ENCODE measurements around the gene TRMT2A. TPM values are rescaled to one million over a fixed set of nuclear protein-coding genes. Genes with fewer than 3 reads are reported as not detected.
A peak's percentile ranks its signal among the peaks of the same experiment; 100 is the strongest.

TRMT2A gene
- total RNA-seq, 1 donor from 2014 or later, result 21.9 TPM

GRCh38 chr22:20137671-20138416 lies 20.8 kb upstream of the TRMT2A start:
- peak; percentile 76 for ATAC-seq (ENCODE audit: poor library complexity)
- DNase-seq, result peak; percentile 76
- intact Hi-C loops (cut with DNase I), result no loop called here

- no peak for ATAC-seq (ENCODE audit: poor library complexity)
- no peak for DNase-seq
- intact Hi-C loops (cut with DNase I), result no loop called here
These were observed 20.1 kb upstream of the TRMT2A start for GRCh38 chr22:20137113-20137512.

DNA sequence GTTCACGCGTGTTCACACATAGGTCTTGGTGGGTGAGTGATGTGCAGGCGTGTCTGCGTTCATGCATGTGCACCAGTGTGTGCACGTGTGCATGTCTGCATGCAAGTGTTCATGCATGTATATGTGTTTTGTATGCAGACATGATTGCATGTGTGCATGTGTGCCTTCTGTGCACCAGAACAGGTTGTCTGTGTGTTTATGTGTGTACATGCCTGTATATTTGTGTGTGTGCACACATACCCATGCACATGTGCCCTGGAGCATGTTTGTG lies 19.5 kb upstream of the TRMT2A start:
- no peak for ATAC-seq (ENCODE audit: poor library complexity)
- no peak for DNase-seq
- intact Hi-C loops (cut with DNase I), result no loop called here

- ATAC-seq (ENCODE audit: poor library complexity) (no peak), DNase-seq (no peak)
- intact Hi-C loops (cut with DNase I), result no loop called here
These were observed 19.0 kb upstream of the TRMT2A start for GRCh38 chr22:20135806-20136602.

DNA sequence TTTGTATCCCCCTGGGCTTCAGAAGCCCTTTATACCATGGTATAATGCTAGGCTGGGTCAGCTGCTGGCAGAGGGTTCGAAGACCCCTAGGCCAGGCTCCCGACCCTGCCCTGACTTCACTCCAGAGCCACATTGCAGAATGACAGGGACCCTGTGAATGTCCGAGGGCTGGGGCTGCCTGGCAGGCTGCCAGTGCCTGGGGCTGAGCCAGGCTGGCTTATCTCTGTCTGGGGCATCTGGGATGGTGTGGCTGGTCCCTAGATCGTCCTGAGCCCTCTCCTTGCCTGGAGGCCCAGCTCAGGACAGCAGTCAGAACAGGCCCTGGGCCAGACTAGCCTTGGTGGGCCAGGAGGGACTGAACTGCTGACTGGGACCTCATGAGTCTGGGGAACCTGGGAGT lies 18.2 kb upstream of the TRMT2A start:
- ATAC-seq (ENCODE audit: poor library complexity), result no peak
- DNase-seq, result no peak
- intact Hi-C loops (cut with DNase I), result no loop called here

DNA sequence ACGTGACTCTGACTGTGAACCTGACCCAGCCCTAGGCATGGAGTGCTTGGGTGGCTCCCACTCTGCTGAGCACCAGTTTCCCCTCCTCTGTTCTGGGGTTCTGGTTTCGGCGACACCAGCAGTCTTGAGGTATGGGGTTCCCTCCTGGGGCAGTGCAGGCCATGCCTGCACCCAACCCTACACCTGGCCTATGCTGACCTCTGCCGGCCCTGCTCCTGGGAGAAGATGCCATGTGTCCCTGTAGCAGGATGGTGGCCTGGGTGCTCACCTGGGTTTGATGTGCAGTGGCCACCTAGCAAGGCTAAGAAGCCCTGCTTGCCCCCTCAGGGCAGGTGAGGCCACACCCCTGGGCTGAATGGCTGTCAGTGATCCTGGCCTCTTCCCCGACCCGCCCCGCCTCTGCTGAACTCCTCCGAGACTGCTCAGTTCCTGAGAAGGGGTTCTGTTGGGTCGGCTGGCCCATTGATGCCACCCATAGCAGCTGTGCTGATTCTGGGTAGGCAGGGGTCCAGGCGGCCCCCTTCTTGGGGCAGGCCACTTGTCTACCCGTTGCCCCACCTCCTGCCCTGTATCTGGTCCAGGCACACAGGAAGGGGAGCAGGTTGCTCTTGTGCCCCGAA lies 17.0 kb upstream of the TRMT2A start:
- ATAC-seq (ENCODE audit: poor library complexity), result no peak
- intact Hi-C loops (cut with DNase I), result no loop called here
- DNase-seq, result no peak

- no peak for DNase-seq
- no peak for ATAC-seq (ENCODE audit: poor library complexity)
- intact Hi-C loops (cut with DNase I), result no loop called here
These were observed 15.7 kb upstream of the TRMT2A start for GRCh38 chr22:20132686-20133246.

- intact Hi-C loops (cut with DNase I), result no loop called here
- DNase-seq, result peak; percentile 68
- ATAC-seq (ENCODE audit: poor library complexity), result no peak
These were observed 15.0 kb upstream of the TRMT2A start for GRCh38 chr22:20131859-20132685.

- intact Hi-C loops (cut with DNase I), result no loop called here
- peak; percentile 65 for DNase-seq
- peak; percentile 52 for ATAC-seq (ENCODE audit: poor library complexity)
These were observed 14.5 kb upstream of the TRMT2A start, which contains the start of gene ZDHHC8 for GRCh38 chr22:20131597-20131858. TSS of gene ZDHHC8 (plus strand) at chr22:20131804. CDS start at chr22:20131948, 144 bp downstream.

GRCh38 chr22:20130731-20131596 lies 13.9 kb upstream of the TRMT2A start:
- ATAC-seq (ENCODE audit: poor library complexity) (peak; percentile 92), DNase-seq (peak; percentile 94)
- intact Hi-C loops (cut with DNase I), result no loop called here

GRCh38 chr22:20130319-20130718 lies 13.3 kb upstream of the TRMT2A start:
- intact Hi-C loops (cut with DNase I), result no loop called here
- ATAC-seq (ENCODE audit: poor library complexity), result no peak

GRCh38 chr22:20129747-20130014 lies 12.7 kb upstream of the TRMT2A start:
- intact Hi-C loops (cut with DNase I), result no loop called here
- ATAC-seq (ENCODE audit: poor library complexity) (no peak), DNase-seq (no peak)

More at GRCh38 chr22:20130319-20130718, 13.3 kb upstream of the TRMT2A start:
- no peak for DNase-seq

- no peak for DNase-seq
These were observed 12.1 kb upstream of the TRMT2A start for GRCh38 chr22:20128902-20129746.

DNA sequence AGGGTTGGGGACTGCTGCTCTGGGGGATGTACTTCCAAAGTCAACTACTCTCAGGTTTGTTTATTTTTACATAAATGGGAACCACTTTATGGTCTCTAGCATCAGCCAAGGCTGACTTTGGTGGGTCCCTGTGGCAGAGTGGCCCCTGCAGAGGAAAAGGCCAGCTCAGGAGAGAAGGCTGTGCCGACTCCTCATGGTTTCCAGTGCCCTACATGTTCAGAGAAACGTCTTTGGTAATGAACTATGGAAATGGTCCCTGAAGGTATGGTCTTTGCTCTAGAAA lies 11.5 kb upstream of the TRMT2A start:
- intact Hi-C loops (cut with DNase I), result no loop called here
- ATAC-seq (ENCODE audit: poor library complexity), result no peak

More at GRCh38 chr22:20128902-20129746, 12.1 kb upstream of the TRMT2A start:
- intact Hi-C loops (cut with DNase I), result no loop called here
- ATAC-seq (ENCODE audit: poor library complexity), result no peak

GRCh38 chr22:20127869-20128618 lies 11.0 kb upstream of the TRMT2A start:
- intact Hi-C loops (cut with DNase I), result no loop called here
- no peak for DNase-seq
- ATAC-seq (ENCODE audit: poor library complexity), result no peak

More for the DNA sequence above, 11.5 kb upstream of the TRMT2A start:
- DNase-seq, result no peak

DNA sequence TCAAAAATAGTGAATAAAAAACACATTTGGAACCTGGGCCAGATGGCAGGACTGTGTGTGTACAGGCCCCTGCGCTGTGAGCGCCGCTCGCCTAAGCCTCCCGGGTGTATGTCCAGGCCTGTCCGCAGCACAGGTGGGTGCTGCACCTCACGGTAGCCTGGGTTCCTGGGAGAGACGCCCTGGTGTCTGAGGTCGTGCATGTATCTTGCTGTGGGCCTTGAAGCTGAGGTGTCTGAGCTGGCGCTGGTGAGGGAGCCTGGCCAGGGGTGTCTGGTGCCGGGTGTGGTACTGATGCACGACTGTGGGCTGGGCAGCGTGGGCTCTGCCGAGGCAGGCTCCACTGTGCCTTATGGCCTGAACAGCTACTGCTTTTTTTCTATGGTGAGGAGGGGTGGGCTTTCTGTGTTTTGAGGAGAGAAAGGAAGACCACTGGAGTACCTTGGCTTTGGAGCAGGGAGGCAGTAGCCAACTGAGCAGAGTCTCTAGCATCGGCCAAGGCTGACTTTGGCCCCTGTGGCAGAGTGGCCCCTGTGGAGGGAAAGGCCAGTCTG lies 10.4 kb upstream of the TRMT2A start:
- DNase-seq (no peak), ATAC-seq (ENCODE audit: poor library complexity) (no peak)
- intact Hi-C loops (cut with DNase I), result no loop called here

All from Right ventricle myocardium superior (tissue), 1 donor.